Esophagus muscularis mucosa (tissue), 4 donors: ENCODE results near the gene SF3B1.
"Not testable (repeated sequence)": the region's sequence is repeated elsewhere in the genome, so short reads cannot be mapped to it uniquely, and the experiment has no call there.

Source experiments
- EP300 ChIP-seq: sonication (generic); formaldehyde crosslinking; IDR thresholded peaks from one replicate; pipeline ENCODE4 v1.6.1; 2017; ENCODE audit warnings: antibody characterized with exemption
- POLR2AphosphoS5 ChIP-seq, 2 donors: sonication (generic); formaldehyde crosslinking; IDR thresholded peaks; one replicate each; pipeline ENCODE4 v1.6.1; 2017; ENCODE audit warnings: antibody characterized with exemption in 2 of 2
- TF ChIP-seq, protein P1 (sequence below), 3 experiments: fragments of 200-600 bp in 2 of 3; fragments of 450-650 bp in 1 of 3; sonication (generic) in 2 of 3; IDR thresholded peaks; one replicate each; pipeline ENCODE4 v1.5.1; 2017 to 2019; ENCODE audit warnings: antibody characterized with exemption in 3 of 3, mild to moderate bottlenecking in 2 of 3, moderate library complexity in 1 of 3

DNA sequence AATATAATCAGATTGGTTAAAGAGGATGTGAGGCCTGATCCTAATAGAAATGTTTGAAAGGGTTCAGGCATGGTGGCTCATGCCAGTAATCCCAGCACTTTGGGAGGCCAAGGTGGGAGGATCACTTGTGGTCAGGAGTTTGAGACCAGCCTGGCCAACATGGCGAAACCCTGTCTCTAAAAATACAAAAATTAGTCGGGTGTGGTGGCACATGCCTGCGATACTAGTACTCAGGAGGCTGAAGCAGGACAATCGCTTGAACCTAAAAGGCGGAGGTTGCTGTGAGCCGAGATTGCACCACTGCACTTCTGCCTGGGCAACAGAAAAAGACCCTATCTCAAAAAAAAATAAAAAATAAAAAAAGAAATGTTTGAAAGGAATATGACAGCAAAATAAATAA, 2.3 kb downstream of the SF3B1 start:
- TF ChIP-seq, protein P1, sequence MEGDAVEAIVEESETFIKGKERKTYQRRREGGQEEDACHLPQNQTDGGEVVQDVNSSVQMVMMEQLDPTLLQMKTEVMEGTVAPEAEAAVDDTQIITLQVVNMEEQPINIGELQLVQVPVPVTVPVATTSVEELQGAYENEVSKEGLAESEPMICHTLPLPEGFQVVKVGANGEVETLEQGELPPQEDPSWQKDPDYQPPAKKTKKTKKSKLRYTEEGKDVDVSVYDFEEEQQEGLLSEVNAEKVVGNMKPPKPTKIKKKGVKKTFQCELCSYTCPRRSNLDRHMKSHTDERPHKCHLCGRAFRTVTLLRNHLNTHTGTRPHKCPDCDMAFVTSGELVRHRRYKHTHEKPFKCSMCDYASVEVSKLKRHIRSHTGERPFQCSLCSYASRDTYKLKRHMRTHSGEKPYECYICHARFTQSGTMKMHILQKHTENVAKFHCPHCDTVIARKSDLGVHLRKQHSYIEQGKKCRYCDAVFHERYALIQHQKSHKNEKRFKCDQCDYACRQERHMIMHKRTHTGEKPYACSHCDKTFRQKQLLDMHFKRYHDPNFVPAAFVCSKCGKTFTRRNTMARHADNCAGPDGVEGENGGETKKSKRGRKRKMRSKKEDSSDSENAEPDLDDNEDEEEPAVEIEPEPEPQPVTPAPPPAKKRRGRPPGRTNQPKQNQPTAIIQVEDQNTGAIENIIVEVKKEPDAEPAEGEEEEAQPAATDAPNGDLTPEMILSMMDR (IDR thresholded peaks at IDR 0.05) = not testable (repeated sequence)
- TF ChIP-seq EP300; POLR2AphosphoS5 (IDR thresholded peaks at IDR 0.05): not testable (repeated sequence)
